Vagina (tissue), 2 donors: ENCODE data around the gene PRXL2A. TPM values are rescaled to one million over a fixed set of nuclear protein-coding genes. Genes with fewer than 3 reads are reported as not detected.

Experiments
- DNase-seq, 2 donors: peaks; one replicate each; pipeline ENCODE4 v3.0.0-alpha.2; 2017; ENCODE audit errors: extremely low spot score in 2 of 2
- H3K27ac ChIP-seq: fragments of 200-600 bp; sonication (generic); one replicate; pipeline ENCODE4 v1.5.1; 2019
- H3K27me3 ChIP-seq: fragments of 200-600 bp; sonication (generic); one replicate; pipeline ENCODE4 v1.5.1; 2019
- H3K36me3 ChIP-seq, 2 donors: fragments of 200-600 bp; sonication (generic); one replicate each; pipeline ENCODE4 v1.5.1; 2017 to 2019
- H3K4me1 ChIP-seq: fragments of 200-600 bp; sonication (generic); one replicate; pipeline ENCODE4 v1.5.1; 2019
- H3K4me3 ChIP-seq, 2 donors: fragments of 200-600 bp; sonication (generic); 1 replicate in 1 of 2; 2 replicates in 1 of 2; pipeline ENCODE4 v1.5.1; 2016 to 2019
- H3K9me3 ChIP-seq: fragments of 200-600 bp; sonication (generic); one replicate; pipeline ENCODE4 v1.5.1; 2019
- CTCF ChIP-seq, 3 experiments: fragments of 450-650 bp in 2 of 3; fragments of 200-600 bp in 1 of 3; sonication (generic) in 1 of 3; IDR thresholded peaks; one replicate each; pipeline ENCODE4 v1.5.1; 2017 to 2019; ENCODE audit warnings: antibody characterized with exemption in 3 of 3, mild to moderate bottlenecking in 2 of 3, moderate library complexity in 2 of 3
- POLR2A ChIP-seq, 2 donors: fragments of 450-650 bp; IDR thresholded peaks; one replicate each; pipeline ENCODE4 v1.6.1; 2017; ENCODE audit warnings: antibody characterized with exemption in 2 of 2, mild to moderate bottlenecking in 2 of 2, moderate library complexity in 2 of 2
- POLR2AphosphoS5 ChIP-seq, 2 donors: sonication (generic); formaldehyde crosslinking; IDR thresholded peaks; one replicate each; pipeline ENCODE4 v1.9.0; 2017; ENCODE audit warnings: antibody characterized with exemption in 2 of 2, mild to moderate bottlenecking in 2 of 2, low read depth in 1 of 2; ENCODE audit not compliant: insufficient read depth in 1 of 2
- intact Hi-C: fragments of 100-400 bp; cut with DNase I; formaldehyde crosslinking; loops from one replicate; pipeline ENCODE4 v1.15.1; 2023
- total RNA-seq: library from RNA; depleted of rRNA; stranded (reverse); fragments of >200 nt; gene quantifications from one replicate; pipeline ENCODE4 v1.2.3, GENCODE V29; 2016

PRXL2A gene
- total RNA-seq, 1 donor from 2014 or later, result 62.4 TPM

GRCh38 chr10:80410122-80410521 lies 1.8 kb downstream of the PRXL2A start:
- Histone ChIP-seq H3K9me3 (no peaks in the 10 kb centered on the region), H3K27me3 (no peaks in the 10 kb centered on the region), H3K36me3 (no peaks in the 10 kb centered on the region), H3K4me1 (peaks cover 76% of the 10 kb centered on the region), H3K27ac (peak overlapping the region; percentile 48), H3K4me3 (no peak overlapping the region)
- intact Hi-C loops, result no loop called here
- no peak for DNase-seq
- TF ChIP-seq POLR2AphosphoS5 (IDR thresholded peaks at IDR 0.05; ENCODE audit: insufficient read depth in 1 of 2, low read depth in 1 of 2) (no peak), CTCF (IDR thresholded peaks at IDR 0.05) (no peak), POLR2A (IDR thresholded peaks at IDR 0.05) (no peak)

- Histone ChIP-seq H3K4me1 (peaks cover 81% of the 10 kb centered on the region), H3K4me3 (peak overlapping the region in 1 of 2 donors; percentile 9), H3K27ac (peak overlapping the region; percentile 48), H3K36me3 (no peaks in the 10 kb centered on the region), H3K9me3 (no peaks in the 10 kb centered on the region), H3K27me3 (no peaks in the 10 kb centered on the region)
- DNase-seq, result no peak
- no peak for TF ChIP-seq POLR2AphosphoS5 (IDR thresholded peaks at IDR 0.05; ENCODE audit: insufficient read depth in 1 of 2, low read depth in 1 of 2)
- TF ChIP-seq CTCF (IDR thresholded peaks at IDR 0.05), result no peak
- TF ChIP-seq POLR2A (IDR thresholded peaks at IDR 0.05), result no peak
- intact Hi-C loops, result no loop called here
Measured at GRCh38 chr10:80410578-80411145, 2.3 kb downstream of the PRXL2A start.

- H3K4me3 ChIP-seq, result peak overlapping the region in 1 of 2 donors; percentile 9
- H3K4me1 ChIP-seq, result peaks cover 87% of the 10 kb centered on the region
- DNase-seq, result no peak
- H3K27me3 ChIP-seq, result no peaks in the 10 kb centered on the region
- H3K36me3 ChIP-seq, result no peaks in the 10 kb centered on the region
- H3K27ac ChIP-seq, result peak overlapping the region; percentile 31
- TF ChIP-seq CTCF (IDR thresholded peaks at IDR 0.05), result no peak
- TF ChIP-seq POLR2AphosphoS5 (IDR thresholded peaks at IDR 0.05; ENCODE audit: insufficient read depth in 1 of 2, low read depth in 1 of 2), result no peak
- TF ChIP-seq POLR2A (IDR thresholded peaks at IDR 0.05), result no peak
- H3K9me3 ChIP-seq, result no peaks in the 10 kb centered on the region
- intact Hi-C loops, result no loop called here
Measured at GRCh38 chr10:80411267-80411668, 2.9 kb downstream of the PRXL2A start.

GRCh38 chr10:80411681-80412220 lies 3.4 kb downstream of the PRXL2A start:
- TF ChIP-seq POLR2AphosphoS5 (IDR thresholded peaks at IDR 0.05; ENCODE audit: insufficient read depth in 1 of 2, low read depth in 1 of 2), result no peak
- Histone ChIP-seq H3K4me1 (peaks cover 92% of the 10 kb centered on the region), H3K36me3 (no peaks in the 10 kb centered on the region), H3K9me3 (no peaks in the 10 kb centered on the region), H3K27me3 (no peaks in the 10 kb centered on the region), H3K4me3 (no peak overlapping the region), H3K27ac (peak overlapping the region; percentile 31)
- intact Hi-C loops, result no loop called here
- no peak for DNase-seq

- intact Hi-C loops, result no loop called here
- Histone ChIP-seq H3K36me3 (no peaks in the 10 kb centered on the region), H3K4me1 (peaks cover 89% of the 10 kb centered on the region), H3K27me3 (no peaks in the 10 kb centered on the region), H3K9me3 (no peaks in the 10 kb centered on the region), H3K27ac (peak overlapping the region; percentile 73), H3K4me3 (no peak overlapping the region)
- DNase-seq, result no peak
- TF ChIP-seq POLR2AphosphoS5 (IDR thresholded peaks at IDR 0.05; ENCODE audit: insufficient read depth in 1 of 2, low read depth in 1 of 2), result peak in 1 of 2 donors; percentile 27
- no peak for TF ChIP-seq CTCF (IDR thresholded peaks at IDR 0.05)
Measured at GRCh38 chr10:80412486-80412885, 4.1 kb downstream of the PRXL2A start.
